ENCODE measurements around the gene KIRREL3.
A peak's percentile ranks its signal among the peaks of the same experiment; 100 is the strongest.

KIRREL3 gene

DNA sequence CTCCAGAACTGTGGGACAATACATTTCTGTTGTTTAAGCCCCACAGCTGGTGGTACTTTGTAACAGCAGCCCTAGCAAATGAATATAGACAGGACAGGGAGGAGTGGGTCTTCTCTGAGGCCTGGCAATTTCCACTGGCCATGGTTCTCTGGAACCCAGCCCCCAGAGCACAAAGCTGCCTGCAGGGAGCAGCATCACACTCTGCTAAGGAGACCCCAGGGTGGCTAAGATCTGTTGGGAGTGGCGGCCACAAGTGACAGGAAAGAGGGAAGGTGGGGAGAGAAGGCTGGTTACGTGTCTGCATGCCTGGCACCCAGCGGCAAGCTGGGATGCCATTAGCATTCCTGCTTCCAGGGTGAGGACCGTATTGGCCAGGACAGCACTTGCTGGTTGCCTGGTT lies 433.2 kb downstream of the KIRREL3 start:
- TF ChIP-seq, protein P1, sequence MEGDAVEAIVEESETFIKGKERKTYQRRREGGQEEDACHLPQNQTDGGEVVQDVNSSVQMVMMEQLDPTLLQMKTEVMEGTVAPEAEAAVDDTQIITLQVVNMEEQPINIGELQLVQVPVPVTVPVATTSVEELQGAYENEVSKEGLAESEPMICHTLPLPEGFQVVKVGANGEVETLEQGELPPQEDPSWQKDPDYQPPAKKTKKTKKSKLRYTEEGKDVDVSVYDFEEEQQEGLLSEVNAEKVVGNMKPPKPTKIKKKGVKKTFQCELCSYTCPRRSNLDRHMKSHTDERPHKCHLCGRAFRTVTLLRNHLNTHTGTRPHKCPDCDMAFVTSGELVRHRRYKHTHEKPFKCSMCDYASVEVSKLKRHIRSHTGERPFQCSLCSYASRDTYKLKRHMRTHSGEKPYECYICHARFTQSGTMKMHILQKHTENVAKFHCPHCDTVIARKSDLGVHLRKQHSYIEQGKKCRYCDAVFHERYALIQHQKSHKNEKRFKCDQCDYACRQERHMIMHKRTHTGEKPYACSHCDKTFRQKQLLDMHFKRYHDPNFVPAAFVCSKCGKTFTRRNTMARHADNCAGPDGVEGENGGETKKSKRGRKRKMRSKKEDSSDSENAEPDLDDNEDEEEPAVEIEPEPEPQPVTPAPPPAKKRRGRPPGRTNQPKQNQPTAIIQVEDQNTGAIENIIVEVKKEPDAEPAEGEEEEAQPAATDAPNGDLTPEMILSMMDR (IDR thresholded peaks at IDR 0.05; ENCODE audit: extremely low read depth, insufficient read depth, missing control alignments) = no peak
- in situ Hi-C loops (cut with MboI; ENCODE audit: low pct_unique_long_range_greater_than_20kb, low sequenced_read_pairs, unreplicated experiment) = no loop called here

DNA sequence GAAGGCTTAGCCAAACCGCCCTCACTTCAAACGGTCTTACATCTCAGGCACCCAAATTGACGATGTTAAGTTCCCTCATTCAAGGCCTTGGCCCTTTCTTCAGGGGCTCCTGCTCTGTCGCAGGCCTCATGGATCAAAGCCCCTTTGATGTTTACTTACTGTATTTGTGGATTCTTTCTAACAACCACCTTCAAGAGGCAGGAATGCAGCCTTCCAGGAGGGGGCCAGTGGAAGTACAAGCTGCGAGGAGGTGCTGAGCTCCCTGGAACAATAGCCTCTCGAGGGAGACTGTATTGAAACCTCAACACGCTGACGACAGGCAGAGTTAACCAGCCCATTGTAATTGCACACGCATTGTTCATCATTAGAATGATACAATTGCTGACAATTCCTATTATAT lies 436.0 kb downstream of the KIRREL3 start:
- TF ChIP-seq, protein P1 (IDR thresholded peaks at IDR 0.05; ENCODE audit: extremely low read depth, insufficient read depth, missing control alignments) = no peak
- in situ Hi-C loops (cut with MboI; ENCODE audit: low pct_unique_long_range_greater_than_20kb, low sequenced_read_pairs, unreplicated experiment) = no loop called here
- DNase-seq (ENCODE audit: low spot score) = no peak

More for the DNA sequence above, 433.2 kb downstream of the KIRREL3 start:
- DNase-seq (ENCODE audit: low spot score) = no peak

DNA sequence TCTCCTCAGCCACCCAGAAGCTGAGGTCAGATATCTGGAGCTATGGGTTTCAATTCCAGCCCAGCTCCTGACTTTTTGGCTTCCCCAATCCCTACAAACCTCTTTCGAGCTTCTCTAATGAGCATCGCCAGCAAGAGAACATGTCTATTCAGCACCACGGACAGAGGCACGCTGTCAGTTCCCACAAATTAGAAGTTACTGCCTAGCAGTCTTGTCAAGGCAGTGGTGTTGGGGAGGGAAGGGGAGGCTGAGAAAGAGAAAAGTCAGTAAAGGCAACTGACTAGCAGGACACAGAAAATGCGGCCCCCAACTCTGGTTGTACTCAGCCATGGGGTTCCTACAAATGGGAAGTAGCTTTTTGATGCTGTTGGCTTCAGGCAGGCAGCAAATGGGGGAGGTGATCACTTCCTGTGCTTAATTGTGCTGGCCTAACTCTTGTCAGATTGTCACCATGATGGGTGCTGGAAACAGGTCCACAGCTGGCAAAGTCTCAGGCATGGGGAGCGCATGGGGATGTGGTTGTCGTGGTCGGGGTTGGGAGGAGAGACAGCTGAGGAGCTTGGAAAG lies 439.2 kb downstream of the KIRREL3 start:
- DNase-seq (ENCODE audit: low spot score) = peak; percentile 58
- in situ Hi-C loops (cut with MboI; ENCODE audit: low pct_unique_long_range_greater_than_20kb, low sequenced_read_pairs, unreplicated experiment) = no loop called here
- TF ChIP-seq, protein P1 (IDR thresholded peaks at IDR 0.05; ENCODE audit: extremely low read depth, insufficient read depth, missing control alignments) = no peak

DNA sequence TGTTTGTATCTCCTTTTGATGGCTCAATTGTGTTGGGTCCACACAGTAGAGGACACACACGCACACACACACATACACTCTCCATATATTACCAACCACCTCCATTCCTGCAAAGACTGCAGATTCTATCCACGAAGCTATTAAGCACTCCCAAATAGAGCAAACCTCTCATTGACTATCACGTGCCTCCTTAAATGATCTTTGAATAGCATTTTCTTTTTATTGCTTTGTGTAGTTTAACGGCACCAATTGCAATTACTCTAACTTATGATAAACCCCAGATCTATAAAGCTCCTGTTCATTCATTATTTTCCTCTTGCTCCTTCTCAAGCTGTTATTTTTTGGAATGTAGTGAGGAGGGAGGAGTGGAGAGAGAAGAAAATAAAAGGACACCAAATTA lies 440.3 kb downstream of the KIRREL3 start:
- in situ Hi-C loops (cut with MboI; ENCODE audit: low pct_unique_long_range_greater_than_20kb, low sequenced_read_pairs, unreplicated experiment) = no loop called here
- TF ChIP-seq, protein P1 (IDR thresholded peaks at IDR 0.05; ENCODE audit: extremely low read depth, insufficient read depth, missing control alignments) = no peak
- DNase-seq (ENCODE audit: low spot score) = no peak

DNA sequence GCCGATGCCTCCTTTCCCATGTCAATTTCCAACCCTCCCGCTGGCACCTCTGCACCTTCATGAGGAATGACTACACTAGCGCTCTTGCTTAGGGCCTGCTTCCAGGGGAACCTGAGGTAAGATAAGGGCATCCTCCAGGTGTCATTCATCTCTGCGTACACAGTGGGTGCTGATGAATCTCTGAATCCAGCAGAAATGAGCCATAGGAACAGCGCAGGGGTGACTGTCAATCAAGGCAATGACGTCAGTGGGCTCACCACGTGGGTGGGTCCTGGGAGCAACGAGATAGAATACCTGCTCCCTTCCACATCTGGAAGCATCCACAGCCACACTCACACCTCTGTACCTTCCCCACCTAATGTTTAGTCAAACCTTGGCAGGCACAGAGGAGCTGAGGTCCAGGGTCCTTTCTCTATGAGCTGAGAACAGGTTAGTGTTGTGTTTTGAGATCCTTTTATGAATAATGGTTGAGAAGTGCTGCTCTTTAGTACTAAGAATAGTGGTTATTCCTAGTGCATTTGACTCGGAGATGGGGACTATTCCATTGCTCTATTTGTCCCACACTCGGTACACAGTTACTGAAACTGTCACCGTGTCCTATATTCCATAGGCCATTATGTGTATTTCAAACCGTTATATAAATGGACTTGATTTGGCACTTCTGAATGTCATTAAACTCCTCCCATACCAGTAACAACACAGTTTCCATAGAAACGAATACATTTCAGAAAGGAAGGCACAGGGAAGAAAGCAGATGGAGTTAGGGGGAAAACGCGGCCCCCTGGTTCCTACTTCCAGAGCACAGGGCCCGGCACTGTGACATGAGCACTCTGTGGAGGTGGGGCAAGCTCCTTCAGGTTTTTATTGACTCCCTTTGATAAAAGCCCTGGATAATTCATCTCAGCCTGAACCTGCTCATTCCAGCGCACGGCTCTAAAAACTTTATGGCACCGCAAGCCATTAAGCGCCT lies 451.7 kb downstream of the KIRREL3 start:
- no peak for DNase-seq (ENCODE audit: low spot score)
- TF ChIP-seq, protein P1 (IDR thresholded peaks at IDR 0.05; ENCODE audit: extremely low read depth, insufficient read depth, missing control alignments) = no peak
- in situ Hi-C loops (cut with MboI; ENCODE audit: low pct_unique_long_range_greater_than_20kb, low sequenced_read_pairs, unreplicated experiment) = no loop called here

DNA sequence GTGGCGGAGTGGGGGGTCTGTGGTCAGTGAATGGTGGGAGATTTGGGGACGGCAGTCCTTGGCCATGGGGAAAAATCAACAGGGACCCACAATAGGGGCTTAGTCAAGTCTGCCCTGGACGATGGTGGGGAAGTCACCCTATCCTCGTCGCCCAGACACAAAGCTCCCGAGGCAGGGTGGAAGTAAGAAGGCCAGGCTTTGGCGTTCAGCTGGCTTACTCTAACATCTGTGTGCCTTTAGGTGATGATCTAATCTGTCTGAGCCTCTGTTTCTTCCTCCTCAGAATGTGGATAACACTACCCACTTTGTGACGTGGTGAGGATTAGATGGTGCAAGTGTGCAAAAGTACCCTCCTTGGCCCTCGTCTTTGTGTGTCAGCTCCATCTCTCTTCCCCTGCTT lies 452.9 kb downstream of the KIRREL3 start:
- TF ChIP-seq, protein P1 (IDR thresholded peaks at IDR 0.05; ENCODE audit: extremely low read depth, insufficient read depth, missing control alignments) = no peak
- in situ Hi-C loops (cut with MboI; ENCODE audit: low pct_unique_long_range_greater_than_20kb, low sequenced_read_pairs, unreplicated experiment) = no loop called here
- no peak for DNase-seq (ENCODE audit: low spot score)

Data from GM13977 (cell line).